Pons (tissue), 1 donor: Measurements from ENCODE around the gene RPL35A.
A peak's percentile ranks its signal among the peaks of the same experiment; 100 is the strongest.
"Not testable (repeated sequence)": the region's sequence is repeated elsewhere in the genome, so short reads cannot be mapped to it uniquely, and the experiment has no call there.

Experiments
- DNase-seq: peaks from one replicate; pipeline ENCODE4 v3.0.0-alpha.2; 2016; ENCODE audit warnings: low spot score

The RPL35A gene

DNA sequence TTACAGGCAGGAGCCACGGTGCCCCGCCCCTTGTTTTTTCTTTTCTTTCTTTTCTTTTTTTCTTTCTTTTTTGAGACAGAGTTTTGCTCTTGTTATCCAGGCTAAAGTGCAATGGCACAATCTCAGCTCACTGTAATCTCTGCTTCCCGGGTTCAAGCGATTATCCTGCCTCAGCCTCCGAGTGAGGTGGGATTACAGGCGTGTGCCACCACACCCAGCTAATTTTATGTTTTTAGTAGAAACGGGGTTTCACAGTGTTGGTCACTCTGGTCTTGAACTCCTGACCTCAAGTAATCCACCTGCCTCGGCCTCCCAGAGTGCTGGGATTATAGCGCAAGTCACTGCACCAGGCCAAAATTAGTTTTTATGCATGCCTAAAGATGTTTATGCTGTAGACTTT, 2.5 kb downstream of the RPL35A start:
- no peak for DNase-seq

DNA sequence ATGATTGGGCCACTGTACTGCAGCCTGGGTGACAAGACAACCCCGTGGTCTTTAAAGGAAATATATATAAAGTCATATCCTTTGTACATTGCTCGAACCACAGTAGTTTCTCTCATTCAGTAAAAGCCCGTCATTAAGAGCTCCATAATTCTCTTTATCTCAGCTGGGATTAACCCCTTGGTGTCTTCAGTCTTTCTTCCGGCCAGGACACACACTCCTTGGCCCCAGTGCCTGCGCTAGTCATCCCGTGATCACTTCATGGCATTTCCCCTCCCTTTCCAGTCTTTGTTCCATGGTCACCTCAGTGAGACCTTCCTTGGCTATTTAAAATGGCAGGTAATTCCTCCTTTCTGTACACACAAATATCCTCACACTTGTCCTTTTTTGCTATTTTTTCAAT, 3.3 kb downstream of the RPL35A start:
- no peak for DNase-seq

DNA sequence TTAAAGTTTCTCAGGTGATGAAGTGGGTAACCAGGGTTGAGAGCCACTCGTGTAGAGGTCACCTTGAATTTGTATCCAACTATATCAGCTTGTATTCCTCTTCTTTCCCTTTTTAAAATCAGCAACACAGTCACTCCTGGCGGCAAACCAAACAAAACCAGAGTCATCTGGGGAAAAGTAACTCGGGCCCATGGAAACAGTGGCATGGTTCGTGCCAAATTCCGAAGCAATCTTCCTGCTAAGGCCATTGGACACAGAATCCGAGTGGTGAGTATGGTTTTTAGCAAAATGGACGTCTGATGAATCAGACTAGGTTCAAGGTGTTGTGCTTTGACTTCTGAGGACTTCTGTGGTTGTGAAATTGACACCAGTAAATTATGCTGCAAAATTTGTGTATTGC, 3.9 kb downstream of the RPL35A start:
- no peak for DNase-seq

DNA sequence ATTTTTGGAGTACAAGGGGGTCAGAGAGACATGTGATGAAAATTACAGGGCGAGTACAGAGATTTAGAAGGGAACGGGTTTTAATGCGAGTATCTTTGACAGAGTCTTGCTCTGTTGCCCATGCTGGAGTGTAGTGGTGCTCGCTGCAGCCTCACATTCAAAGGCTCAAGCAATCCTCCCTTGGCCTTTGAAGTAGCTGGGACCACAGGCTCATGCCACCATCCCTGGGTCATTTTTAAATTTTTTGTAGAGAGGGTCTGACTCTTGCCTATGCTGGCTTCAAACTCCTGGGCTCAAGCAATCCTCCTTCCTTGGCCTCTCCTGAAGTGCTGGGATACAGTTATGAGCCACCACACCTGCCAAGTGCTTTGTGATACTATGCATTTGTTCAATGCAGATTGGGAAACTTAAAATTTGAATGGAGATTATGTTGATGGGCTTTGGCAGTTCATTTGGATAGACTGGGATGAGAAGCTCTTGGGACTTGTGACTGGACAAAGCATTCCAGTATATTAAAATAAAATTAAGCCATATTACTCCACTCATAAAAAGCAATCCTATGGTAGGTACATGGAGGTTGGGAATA, 6.0 kb downstream of the RPL35A start:
- no peak for DNase-seq

DNA sequence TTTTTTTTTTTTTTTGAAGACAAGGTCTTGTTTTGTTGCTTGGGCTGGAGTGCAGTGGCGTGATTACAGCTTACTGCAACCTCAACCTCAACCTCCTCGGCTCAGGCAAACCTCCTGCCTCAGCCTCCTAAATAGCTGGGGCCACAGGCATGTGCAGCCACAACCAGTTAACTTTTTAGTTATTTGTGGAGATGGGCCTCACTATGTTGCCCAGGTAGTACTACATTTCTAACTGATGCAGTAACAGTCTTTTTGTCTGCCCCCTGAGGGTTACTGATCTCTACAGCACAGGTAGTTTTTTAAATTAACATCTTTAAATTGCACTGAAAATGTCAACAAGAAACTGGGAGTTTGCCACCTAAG, 6.6 kb downstream of the RPL35A start:
- no peak for DNase-seq

DNA sequence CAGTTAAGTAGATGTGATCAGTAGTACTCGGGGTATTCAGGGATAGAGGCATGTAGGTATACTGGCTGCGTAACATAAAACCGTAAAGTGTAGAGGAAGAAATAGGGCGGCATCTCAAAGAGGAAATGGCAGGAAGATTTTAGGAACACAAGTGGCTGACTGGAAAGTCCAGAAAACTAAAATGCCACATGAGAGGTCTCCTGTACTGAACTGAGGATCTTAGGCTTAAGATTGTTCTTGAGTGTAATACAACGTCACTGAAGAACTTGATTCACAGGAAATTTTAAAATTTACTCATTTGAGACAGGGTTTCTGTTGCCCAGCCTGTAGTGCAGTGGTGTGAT, 7.8 kb downstream of the RPL35A start:
- no peak for DNase-seq

DNA sequence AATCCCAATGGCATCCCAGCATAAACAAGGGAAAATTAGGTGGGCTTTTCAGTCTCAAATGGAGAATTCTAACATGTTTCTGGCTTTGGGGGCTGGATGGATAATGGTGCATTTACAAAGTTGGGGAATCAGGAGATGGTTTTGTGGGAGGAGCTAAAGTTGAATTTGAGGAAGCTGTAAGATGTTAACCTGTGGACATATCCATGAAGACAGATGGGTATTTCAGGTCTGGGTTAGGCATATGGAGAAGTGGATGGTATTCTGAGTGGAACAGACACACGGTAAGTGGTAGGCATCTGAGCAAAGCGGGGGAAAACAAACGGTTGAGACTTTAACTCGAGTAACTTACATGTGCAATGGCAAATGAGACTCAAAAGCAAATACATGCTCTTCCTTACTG, 8.4 kb downstream of the RPL35A start:
- no peak for DNase-seq

DNA sequence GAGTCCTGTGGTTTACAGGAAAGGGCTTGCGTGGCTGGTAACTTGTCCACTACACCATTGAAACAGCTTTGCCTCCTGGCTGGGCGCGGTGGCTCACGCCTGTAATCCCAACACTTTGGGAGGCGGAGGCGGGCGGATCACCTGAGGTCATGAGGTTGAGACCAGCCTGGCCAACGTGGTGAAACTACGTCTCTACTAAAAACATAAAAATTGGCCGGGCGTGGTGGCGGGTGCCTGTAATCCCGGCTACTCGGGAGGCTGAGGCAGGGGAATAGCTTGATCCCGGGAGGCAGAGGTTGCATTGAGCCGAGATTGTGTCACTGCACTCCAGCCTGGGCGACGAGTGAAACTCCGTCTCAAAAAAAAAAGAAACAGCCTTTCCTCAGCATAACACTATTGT, 8.9 kb downstream of the RPL35A start:
- DNase-seq, result not testable (repeated sequence)

DNA sequence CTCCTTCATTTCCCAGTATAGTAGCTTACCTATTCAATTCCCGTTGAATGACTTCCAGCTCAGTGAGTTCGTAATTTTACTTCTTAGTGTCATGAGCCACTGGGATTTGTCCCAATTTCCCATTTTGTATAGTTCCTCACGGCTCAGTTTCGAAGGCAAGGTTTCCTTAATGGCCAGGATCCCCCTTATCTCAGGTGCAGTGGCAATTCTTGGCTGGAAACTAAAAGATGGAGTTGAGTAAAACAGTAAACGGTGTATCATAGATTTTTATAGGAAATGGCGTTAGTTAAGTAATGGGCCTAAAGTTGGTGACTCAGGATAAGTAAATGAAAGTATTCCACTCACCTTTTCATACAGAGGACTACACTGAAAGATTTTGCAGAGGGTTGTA, 9.5 kb downstream of the RPL35A start:
- DNase-seq, result no peak

DNA sequence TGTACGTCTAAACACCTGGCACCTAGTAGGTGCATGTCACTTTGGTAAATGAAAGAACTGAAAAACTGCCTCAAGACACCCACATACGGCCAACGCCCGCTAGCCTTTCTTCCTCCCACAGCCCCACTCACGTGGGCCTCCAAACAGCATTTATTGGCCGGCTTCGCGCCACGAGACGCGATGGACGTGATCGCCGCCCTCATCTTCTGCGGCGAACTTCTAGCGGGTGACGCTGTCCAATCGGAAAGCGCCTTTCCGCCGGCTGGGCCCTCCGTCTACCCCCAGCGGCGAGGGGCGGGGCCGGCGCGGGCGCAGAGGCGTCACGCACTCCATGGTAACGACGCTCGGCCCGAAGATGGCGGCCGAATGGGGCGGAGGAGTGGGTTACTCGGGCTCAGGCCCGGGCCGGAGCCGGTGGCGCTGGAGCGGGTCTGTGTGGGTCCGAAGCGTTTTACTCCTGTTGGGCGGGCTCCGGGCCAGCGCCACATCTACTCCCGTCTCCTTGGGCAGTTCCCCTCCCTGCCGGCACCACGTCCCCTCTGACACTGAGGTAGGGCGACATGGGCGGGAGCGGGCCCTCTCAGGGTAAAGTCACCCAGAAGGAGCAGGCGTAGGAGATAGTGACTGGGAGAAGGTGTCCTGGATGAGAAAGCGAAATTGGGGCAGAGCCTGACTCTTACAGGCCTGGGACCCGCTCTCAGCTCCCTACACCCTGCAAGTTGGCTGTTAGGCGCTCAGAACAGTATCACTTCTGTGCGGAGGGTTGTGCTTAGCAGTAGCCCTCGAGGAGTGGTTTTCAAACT, 10.1 kb downstream of the RPL35A start, which contains the start of gene LMLN:
Gene LMLN, plus strand, starts transcription at position 327 of the 803 bp plus-strand sequence. Its CDS starts 29 bp downstream, at position 356.
- peak; percentile 96 for DNase-seq

DNA sequence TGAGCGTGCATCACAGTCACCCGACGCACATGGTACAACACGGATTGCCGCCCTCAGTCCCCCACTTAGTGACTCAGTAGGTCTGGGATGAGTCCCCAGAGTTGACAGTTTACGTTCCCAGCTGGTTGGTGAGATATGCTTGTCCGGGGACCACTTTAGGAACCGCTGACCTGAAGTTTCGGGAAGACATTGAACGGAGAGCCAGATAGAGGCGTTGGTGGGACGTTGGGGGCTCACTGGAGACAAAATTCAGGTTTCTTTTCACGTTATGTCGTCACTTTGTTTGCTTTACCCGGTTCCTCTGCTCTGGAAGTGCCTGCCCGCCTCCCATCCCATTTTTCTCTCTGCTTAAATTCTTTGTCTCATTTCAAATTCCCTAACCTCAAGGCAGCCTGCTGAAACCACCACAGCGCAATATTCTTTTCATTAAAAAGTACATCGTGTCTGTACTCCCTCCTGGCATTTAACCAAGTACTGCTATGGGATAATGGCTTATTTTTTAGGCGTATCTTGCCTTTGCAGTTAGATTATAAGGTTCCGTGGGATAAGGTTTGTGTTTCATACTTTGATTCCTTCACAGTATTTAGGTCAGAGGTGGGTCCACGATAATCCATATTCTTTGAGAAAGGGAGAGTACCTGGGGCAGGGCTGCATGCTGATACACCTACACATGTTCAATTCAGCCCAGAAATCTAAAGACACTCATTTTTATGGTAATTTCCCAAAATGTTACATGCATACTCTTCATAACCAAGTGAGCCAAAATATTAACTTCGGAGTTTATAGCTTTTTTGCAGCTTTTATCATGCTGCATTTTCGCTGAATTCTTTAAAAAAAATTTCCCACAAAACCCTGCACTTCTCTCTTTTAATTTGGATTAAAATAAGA, 10.9 kb downstream of the RPL35A start:
- no peak for DNase-seq

DNA sequence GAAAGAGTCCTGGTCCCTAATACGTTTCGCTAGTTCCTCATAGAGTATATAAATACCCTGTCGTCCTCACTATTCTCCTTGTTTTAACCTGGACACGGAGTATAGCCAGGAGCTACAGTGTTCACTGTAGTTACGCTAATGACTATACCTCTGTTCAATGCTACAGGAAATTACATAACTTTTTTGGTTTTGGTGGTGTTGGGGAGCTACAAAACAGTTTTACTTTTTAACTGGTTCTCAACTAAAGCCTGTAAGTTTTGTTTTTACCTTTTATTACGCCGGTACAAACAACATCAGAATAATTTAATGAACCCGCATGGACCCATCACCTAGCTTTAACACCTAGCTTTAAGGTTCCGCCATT, 11.6 kb downstream of the RPL35A start:
- DNase-seq, result no peak

DNA sequence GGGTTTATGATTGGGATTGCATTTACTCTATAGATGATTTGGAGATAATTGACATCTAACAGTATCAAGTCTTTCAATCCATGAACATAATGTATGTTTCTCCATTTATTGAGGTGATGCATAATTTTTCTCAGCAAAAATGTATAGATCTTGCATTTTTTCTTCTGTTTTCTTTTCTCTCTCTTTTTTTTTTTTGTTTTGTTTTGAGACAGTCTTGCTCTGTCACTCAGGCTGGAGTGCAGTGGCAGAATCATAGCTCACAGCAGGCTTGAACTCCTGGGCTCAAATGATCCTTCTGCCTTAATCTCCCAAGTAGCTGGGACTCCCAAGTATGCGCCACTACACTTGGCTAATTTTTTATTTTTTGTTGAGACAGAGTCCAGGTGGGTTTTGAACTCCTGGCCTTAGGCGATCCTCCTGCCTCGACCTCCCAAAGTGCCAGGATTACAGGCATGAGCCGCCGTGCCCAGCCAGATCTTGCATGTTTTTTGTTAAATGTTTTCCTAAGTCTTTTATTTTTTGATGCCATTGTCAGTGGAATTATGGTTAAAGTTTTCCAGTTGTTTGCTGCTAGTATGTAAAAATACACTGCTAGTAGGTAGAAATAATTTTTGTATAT, 13.1 kb downstream of the RPL35A start:
- no peak for DNase-seq

DNA sequence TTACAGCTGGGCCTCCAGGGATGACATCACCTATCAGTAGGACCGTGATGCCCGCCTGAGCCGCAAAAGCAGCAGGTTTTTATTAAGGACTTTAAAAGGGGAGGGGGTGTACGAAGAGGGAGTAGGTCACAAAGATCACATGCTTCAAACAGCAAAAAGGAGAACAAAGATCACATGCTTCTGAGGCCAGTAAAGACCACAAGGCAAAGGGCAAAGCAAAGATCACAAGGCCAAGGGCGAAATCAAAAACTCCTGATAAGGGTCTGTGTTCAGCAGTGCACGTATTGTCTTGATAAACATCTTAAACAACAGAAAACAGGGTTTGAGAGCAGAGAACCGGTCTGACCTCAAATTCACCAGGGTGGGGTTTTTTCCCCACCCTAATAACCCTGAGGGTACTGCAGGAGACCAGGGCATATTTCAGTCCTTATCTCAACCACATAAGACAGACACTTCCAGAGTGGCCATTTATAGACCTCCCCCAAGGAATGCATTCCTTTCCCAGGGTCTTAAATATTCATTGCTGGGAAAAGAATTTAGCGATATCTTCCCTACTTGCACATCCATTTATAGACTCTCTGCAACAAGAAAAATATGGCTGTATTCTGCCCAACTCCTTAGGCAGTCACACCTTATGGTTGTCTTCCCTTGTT, 17.5 kb downstream of the RPL35A start:
- DNase-seq, result not testable (repeated sequence)

DNA sequence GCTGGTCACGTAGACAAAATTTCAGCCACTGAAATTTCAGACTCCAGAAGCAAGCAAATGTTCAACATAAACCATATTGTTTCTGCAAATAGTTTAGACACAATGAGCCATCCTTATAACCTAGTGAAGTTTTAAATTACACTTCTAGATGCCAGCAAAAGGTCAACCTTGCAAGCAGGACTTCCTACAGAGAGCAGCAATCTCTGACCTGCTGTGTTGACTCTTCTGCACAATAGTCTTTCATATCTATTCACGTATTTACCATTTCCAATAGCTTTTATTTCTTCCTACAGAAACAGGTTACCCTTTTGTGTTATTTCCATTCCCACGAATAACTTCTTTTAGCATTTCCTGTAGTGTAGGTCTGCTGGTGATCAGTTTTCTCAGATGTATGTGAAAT, 20.6 kb downstream of the RPL35A start:
- no peak for DNase-seq

DNA sequence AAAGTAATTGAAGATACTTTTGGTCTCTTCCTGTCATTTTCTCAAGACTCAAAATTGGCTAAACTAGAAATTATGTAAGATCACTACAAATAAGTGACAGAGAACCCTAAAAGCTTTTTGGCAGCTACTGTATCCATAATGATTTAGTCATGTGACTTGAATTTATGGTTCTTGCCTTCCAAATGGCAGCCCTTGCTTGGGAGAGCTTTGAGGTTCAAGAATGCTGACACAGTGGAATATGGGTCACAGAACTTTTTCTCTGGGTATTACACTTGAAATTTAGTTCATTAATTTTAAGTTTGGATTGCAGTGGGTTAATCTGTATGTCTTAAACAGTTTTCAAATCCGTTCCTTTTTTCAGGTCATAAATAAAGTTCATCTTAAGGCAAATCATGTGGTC, 24.0 kb downstream of the RPL35A start:
- DNase-seq, result no peak

DNA sequence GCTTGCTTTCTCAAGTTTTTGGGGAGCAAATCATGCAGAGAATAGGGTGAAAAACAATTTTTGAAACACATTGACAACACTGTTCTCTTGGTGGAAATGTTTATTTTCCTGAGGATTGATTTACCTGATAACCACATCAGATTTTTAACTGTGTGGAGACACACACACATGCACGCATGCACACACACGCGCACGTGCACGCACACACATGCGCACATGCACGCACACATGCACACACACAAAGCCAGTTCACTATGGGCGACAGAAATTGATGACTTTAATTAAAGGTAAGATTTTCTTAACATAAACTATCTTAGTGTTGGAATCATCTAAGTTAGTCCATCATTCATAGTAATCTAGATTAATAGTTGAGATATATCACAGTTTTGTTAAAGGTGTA, 25.3 kb downstream of the RPL35A start:
- DNase-seq, result no peak

DNA sequence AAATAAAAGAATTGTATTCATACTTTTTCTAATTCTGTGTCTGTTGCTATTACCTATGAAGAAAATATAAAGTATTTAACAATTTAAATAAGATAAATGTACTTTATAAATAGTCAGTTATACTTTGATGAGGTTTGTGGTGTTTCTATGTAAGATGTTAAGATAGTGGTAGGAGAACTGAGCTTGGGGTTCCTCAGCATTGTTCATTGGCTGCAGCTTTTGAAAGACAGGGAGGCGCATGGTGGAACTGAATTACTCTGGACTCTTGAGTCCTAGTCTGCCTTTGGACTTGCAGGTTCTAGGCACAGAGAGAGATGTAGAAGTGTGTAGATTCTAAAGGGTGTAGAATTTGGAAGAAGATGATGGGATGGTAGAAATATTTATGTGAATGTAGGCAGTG, 33.1 kb downstream of the RPL35A start:
- DNase-seq, result no peak

DNA sequence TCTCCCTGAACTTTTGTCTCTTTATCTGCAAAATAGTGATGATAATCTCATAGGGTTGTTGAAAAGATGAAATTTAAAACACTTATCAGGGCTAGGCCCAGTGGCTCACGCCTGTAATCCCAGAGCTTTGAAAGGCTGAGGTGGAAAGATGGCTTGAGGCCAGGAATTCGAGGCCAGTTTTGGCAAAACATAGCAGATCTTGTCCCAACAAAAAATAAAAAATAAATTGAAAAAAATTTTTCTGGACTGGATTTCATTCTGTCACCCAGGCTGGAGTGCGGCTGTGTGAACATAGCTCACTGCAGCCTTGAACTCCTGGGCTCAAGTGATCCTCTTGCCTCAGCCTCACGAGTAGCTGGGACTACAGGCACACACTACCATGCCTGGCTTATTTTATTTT, 39.7 kb downstream of the RPL35A start:
- no peak for DNase-seq

DNA sequence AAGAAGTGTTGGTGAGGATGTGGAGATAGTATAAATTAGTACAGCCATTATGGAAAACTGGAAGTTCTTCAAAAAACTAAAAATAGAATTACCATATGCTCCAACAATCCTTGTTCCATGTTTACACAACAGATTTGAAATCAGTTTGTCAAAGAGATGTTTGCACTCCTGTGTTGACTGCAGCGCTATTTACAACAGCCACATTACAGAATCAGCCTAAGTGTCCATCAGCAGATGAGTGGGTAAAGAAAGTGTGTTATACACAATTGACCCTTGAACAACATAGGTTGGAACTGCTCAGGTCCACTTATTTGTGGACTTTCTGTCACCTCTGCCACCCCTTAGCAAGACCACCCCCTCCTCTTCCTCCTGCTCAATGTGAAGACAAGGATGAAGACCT, 44.7 kb downstream of the RPL35A start:
- no peak for DNase-seq

DNA sequence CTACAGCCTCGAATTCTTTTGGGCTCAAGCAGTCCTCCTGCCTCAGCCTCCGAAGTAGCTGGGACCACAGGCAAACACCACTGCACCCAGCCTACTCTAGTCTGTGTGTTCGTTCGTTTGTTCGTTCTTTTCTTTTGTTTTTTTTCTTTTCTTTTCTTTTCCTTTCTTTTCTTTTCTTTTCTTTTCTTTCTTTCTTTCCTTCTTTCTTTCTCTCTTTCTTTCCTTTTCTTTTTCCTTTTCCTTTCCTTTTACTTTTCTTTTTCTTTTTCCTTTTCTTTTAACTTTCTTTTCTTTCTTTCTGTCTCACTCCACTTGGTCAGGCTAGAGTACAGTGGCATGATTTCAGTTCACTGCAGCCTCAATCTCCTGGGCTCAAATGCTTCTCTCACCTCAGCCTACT, 46.9 kb downstream of the RPL35A start:
- DNase-seq, result no peak

DNA sequence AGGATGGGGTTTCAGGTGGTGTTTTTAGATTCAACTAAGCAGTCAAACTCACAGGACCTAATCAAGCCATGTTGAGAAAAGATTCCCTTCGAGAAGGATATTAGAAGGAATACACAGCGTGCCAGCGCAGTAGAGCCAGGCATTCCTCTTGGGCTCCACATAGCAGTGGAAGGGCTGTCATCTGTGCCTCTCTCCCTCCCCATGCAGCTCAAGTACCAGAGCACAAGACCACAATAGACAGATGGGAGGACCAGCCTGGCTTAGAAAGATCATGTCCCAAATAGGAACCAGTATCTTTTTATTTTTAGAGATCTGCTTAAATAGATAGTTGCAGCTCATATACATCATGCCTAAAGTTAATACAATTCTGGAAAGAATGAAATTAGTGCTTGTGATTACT, 47.9 kb downstream of the RPL35A start:
- DNase-seq, result no peak
